Measurements from ENCODE around the gene PRSS56.

DNA sequence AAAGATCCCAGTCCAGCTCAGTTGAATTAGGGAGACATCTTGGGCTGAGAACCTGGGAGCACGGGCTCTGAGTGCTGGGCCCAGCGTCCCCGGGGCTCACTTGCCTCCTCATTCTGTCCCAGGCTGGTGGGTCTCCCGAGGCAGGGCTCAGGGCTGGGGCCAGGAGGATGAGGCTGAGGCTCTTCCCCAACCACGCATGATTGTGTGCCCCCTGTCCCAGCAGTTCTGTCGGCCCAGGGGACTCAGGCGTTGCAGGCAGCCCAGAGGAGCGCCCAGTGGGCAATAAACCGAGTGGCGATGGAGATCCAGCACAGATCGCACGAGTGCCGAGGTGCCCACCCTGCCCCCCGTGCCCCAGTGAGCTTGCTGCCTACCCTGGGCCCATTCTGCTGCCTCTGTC is 910 bp downstream of the PRSS56 start:
- TF ChIP-seq CTCF (conservative IDR thresholded peaks at IDR 0.05 in 1 of 2, IDR thresholded peaks at IDR 0.05 in 1 of 2; ENCODE audit: low read depth in 1 of 2, low read length in 2 of 2) (no peak), EZH2 (IDR thresholded peaks at IDR 0.05; ENCODE audit: low read length, missing control alignments) (no peak)

Data from fibroblast of lung (primary cell).